CD4-positive, alpha-beta T cell treated with Interleukin-17A for 1 hour (primary cell): Measurements from ENCODE around the gene GATB.

ENCODE experiments used
- DNase-seq: peaks from one replicate; pipeline ENCODE4 v3.0.0-alpha.2; 2020

Gene GATB

GRCh38 chr4:151641983-151642382, 118.8 kb downstream of the GATB start:
- no peak for DNase-seq

- no peak for DNase-seq
These were observed 119.6 kb downstream of the GATB start for GRCh38 chr4:151641167-151641566.

- no peak for DNase-seq
These were observed 120.4 kb downstream of the GATB start for GRCh38 chr4:151640381-151640780.

GRCh38 chr4:151638295-151638858, 122.4 kb downstream of the GATB start:
- no peak for DNase-seq

GRCh38 chr4:151631349-151631748, 129.5 kb downstream of the GATB start:
- no peak for DNase-seq

GRCh38 chr4:151629097-151629783, 131.6 kb downstream of the GATB start:
- no peak for DNase-seq

- no peak for DNase-seq
These were observed 132.7 kb downstream of the GATB start for GRCh38 chr4:151628001-151628608.

- no peak for DNase-seq
These were observed 133.3 kb downstream of the GATB start for GRCh38 chr4:151627491-151627890.

- DNase-seq = no peak
These were observed 134.1 kb downstream of the GATB start for GRCh38 chr4:151626751-151627150.

GRCh38 chr4:151626228-151626627, 134.6 kb downstream of the GATB start:
- no peak for DNase-seq

GRCh38 chr4:151624626-151625565, 135.9 kb downstream of the GATB start:
- DNase-seq = no peak
